Osteoblast (primary cell): ENCODE results near the gene TLK1. TPM values are rescaled to one million over a fixed set of nuclear protein-coding genes. Genes with fewer than 3 reads are reported as not detected.
"Not testable (repeated sequence)": the region's sequence is repeated elsewhere in the genome, so short reads cannot be mapped to it uniquely, and the experiment has no call there.

Experiments
- DNase-seq: peaks from one replicate; pipeline ENCODE4 v3.0.0; 2011; ENCODE audit warnings: low spot score, mixed read lengths; ENCODE audit not compliant: insufficient read length; ENCODE audit errors: missing footprints
- H2AFZ ChIP-seq: 2 replicates; pipeline ENCODE4 v1.6.0; 2011; ENCODE audit warnings: mild to moderate bottlenecking, low read length
- H3K27ac ChIP-seq: 2 replicates; pipeline ENCODE4 v1.5.1; 2011; ENCODE audit warnings: mild to moderate bottlenecking, low read depth, low read length, moderate library complexity
- H3K27me3 ChIP-seq: 2 replicates; pipeline ENCODE4 v1.6.0; 2012; ENCODE audit warnings: mild to moderate bottlenecking, control low read depth, inconsistent platforms, low read length, moderate library complexity; ENCODE audit not compliant: insufficient read depth
- H3K36me3 ChIP-seq: 2 replicates; pipeline ENCODE4 v1.5.1; 2011; ENCODE audit warnings: mild to moderate bottlenecking, low read length, control low read depth, moderate library complexity; ENCODE audit not compliant: insufficient read depth
- H3K4me1 ChIP-seq: 2 replicates; pipeline ENCODE4 v1.5.1; 2011; ENCODE audit warnings: mild to moderate bottlenecking, low read length, control low read depth, moderate library complexity; ENCODE audit not compliant: insufficient read depth
- H3K4me2 ChIP-seq: 2 replicates; pipeline ENCODE4 v1.6.0; 2011; ENCODE audit warnings: mild to moderate bottlenecking, low read length; ENCODE audit not compliant: insufficient read depth
- H3K4me3 ChIP-seq: fragments of 200-600 bp; sonication (generic); 3 replicates; pipeline ENCODE4 v1.5.1; 2012; ENCODE audit warnings: mild to moderate bottlenecking, low read length, inconsistent platforms; ENCODE audit not compliant: insufficient read depth
- H3K79me2 ChIP-seq: 2 replicates; pipeline ENCODE4 v1.6.0; 2012; ENCODE audit warnings: mild to moderate bottlenecking, low read length, control low read depth, inconsistent platforms; ENCODE audit not compliant: insufficient read depth
- H3K9me3 ChIP-seq: 2 replicates; pipeline ENCODE4 v1.5.1; 2011; ENCODE audit warnings: low read depth, low read length, control low read depth
- H4K20me1 ChIP-seq: 2 replicates; pipeline ENCODE4 v1.6.0; 2012; ENCODE audit warnings: mild to moderate bottlenecking, low read length, control low read depth; ENCODE audit not compliant: insufficient read depth
- total RNA-seq: library from RNA; depleted of rRNA; stranded (reverse); fragments of >200 nt; gene quantifications from 2 replicates; pipeline ENCODE4 v1.2.3, GENCODE V29; 2012
- TF ChIP-seq, protein P1 (sequence below): IDR thresholded peaks from 2 replicates; pipeline ENCODE4 v1.5.1; 2011; ENCODE audit warnings: mild to moderate bottlenecking, low read depth, low read length, moderate library complexity; ENCODE audit errors: extremely low read depth

The TLK1 gene
- total RNA-seq, 1 donor: 22.1 TPM

DNA sequence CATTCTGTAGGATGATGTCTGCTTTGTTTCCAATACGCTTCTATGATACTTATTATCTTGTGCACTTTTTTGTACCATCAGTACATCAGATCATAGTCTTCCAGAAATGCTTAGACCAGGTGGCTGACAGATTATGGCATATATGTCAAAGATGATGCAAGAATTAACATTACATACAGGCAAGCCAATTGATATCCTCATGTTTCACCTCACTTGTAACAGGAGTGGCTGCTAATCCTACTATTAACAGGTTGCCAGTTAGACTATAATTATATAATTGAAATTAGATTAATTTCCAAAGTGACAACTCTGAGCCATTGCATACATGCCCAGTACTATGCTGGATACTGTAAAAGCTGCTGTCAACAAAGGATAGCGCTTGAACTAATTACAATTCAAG lies 77.2 kb downstream of the TLK1 start:
- Histone ChIP-seq H3K4me1 (peaks cover 11% of the 10 kb centered on the region), H3K4me3 (no peak overlapping the region), H3K79me2 (peaks cover 75% of the 10 kb centered on the region), H3K36me3 (no peaks in the 10 kb centered on the region), H4K20me1 (peaks cover 21% of the 10 kb centered on the region), H3K27ac (no peak overlapping the region), H3K9me3 (no peaks in the 10 kb centered on the region), H2AFZ (no peak overlapping the region), H3K27me3 (no peaks in the 10 kb centered on the region), H3K4me2 (no peak overlapping the region)
- TF ChIP-seq, protein P1, sequence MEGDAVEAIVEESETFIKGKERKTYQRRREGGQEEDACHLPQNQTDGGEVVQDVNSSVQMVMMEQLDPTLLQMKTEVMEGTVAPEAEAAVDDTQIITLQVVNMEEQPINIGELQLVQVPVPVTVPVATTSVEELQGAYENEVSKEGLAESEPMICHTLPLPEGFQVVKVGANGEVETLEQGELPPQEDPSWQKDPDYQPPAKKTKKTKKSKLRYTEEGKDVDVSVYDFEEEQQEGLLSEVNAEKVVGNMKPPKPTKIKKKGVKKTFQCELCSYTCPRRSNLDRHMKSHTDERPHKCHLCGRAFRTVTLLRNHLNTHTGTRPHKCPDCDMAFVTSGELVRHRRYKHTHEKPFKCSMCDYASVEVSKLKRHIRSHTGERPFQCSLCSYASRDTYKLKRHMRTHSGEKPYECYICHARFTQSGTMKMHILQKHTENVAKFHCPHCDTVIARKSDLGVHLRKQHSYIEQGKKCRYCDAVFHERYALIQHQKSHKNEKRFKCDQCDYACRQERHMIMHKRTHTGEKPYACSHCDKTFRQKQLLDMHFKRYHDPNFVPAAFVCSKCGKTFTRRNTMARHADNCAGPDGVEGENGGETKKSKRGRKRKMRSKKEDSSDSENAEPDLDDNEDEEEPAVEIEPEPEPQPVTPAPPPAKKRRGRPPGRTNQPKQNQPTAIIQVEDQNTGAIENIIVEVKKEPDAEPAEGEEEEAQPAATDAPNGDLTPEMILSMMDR: no peak
- DNase-seq: no peak

DNA sequence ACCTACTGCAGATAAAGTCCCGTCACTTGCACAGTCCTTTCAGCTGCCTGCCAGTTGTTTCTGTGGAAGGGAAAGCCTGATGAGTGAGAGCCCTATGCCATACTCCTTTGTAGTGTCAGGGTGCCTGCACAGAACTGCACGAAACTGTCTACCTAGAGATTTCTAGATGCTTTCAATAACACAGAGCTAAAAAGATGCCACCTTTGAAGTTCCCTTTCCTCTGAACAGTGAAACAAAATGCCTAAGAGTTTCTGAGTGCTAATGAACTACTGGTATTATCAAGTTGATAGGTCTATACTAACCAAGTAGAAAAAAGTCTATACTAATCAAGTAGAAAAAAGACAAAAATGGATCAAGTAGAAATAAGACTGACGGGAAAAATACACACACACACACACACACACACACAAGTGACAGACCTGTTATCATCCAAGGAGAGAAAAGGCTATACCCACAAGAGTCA lies 79.0 kb downstream of the TLK1 start:
- H3K4me3 ChIP-seq: no peak overlapping the region
- no peaks in the 10 kb centered on the region for H3K36me3 ChIP-seq
- peaks cover 17% of the 10 kb centered on the region for H4K20me1 ChIP-seq
- H3K27ac ChIP-seq: no peak overlapping the region
- peaks cover 5% of the 10 kb centered on the region for H3K4me1 ChIP-seq
- H3K79me2 ChIP-seq: peaks cover 63% of the 10 kb centered on the region
- no peak overlapping the region for H2AFZ ChIP-seq
- no peaks in the 10 kb centered on the region for H3K27me3 ChIP-seq
- TF ChIP-seq, protein P1: no peak
- no peaks in the 10 kb centered on the region for H3K9me3 ChIP-seq
- no peak for DNase-seq
- H3K4me2 ChIP-seq: no peak overlapping the region

- H3K4me2 ChIP-seq: no peak overlapping the region
- no peaks in the 10 kb centered on the region for H3K4me1 ChIP-seq
- H3K79me2 ChIP-seq: peaks cover 58% of the 10 kb centered on the region
- no peak for DNase-seq
- H3K9me3 ChIP-seq: no peaks in the 10 kb centered on the region
- no peaks in the 10 kb centered on the region for H3K27me3 ChIP-seq
- no peak overlapping the region for H3K27ac ChIP-seq
- H3K4me3 ChIP-seq: no peak overlapping the region
- TF ChIP-seq, protein P1: no peak
- H2AFZ ChIP-seq: no peak overlapping the region
- H4K20me1 ChIP-seq: peaks cover 17% of the 10 kb centered on the region
- peaks cover 4% of the 10 kb centered on the region for H3K36me3 ChIP-seq
Observed at GRCh38 chr2:171080607-171081006, 80.1 kb downstream of the TLK1 start.

DNA sequence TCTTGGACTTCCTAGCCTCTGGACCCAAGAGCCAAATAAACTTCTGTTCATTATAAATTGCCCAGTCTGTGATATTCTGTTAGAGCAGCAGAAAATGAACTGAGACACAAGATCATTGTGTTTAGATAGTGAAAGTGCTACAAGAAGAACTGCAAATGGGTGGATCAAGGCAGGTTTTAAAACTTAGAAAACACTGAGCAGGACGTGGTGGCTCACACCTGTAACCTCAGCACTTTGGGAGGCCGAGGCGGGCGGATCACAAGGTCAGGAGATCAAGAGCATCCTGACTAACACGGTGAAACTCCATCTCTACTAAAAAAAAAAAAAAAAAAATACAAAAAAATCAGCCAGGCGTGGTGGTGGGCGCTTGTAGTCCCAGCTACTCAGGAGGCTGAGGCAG lies 84.3 kb downstream of the TLK1 start:
- not testable (repeated sequence) for H2AFZ ChIP-seq, H3K9me3 ChIP-seq, H3K4me3 ChIP-seq, DNase-seq, H3K36me3 ChIP-seq, H3K4me1 ChIP-seq, H4K20me1 ChIP-seq, H3K27me3 ChIP-seq, H3K4me2 ChIP-seq, H3K27ac ChIP-seq
- H3K79me2 ChIP-seq: peaks cover 28% of the 10 kb centered on the region
